NT2/D1 (cell line): ENCODE measurements around the gene MRPL14.

Experiments
- SUZ12 ChIP-seq: IDR thresholded peaks from 2 replicates; pipeline ENCODE4 v1.6.1; 2011; ENCODE audit not compliant: insufficient read length, insufficient read depth; ENCODE audit errors: extremely low read depth
- YY1 ChIP-seq: IDR thresholded peaks from 2 replicates; pipeline ENCODE4 v1.6.1; 2011; ENCODE audit not compliant: insufficient read length, insufficient read depth
- ZNF274 ChIP-seq: IDR thresholded peaks from 2 replicates; pipeline ENCODE4 v1.6.1; 2011; ENCODE audit warnings: mild to moderate bottlenecking, low read depth, low read length

DNA sequence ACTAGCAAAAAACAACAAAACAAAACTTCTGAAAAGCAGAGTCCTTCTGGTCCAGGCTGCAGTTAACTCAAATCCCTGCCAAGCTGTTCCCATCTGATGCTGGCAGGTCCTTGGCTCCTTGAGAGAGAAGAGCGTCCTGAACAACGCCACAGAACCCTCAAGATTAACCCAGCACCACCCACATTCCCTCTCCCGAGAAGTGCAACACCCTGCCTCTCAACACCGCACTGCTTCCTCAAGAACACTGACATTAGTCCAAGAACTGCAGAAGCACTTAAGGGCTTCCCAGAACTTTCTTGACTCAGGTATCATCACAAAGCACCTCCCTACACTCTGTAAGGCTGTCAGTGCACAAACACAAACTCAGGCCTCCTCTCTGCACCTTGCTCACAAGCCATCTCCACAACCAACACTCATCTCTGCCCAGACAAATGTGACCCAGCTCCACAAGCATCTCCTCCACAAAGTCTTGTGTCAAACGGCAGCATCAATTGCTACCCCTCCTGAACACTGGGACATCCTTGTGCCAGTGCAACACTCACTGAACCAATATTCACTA is 7.5 kb downstream of the MRPL14 start:
- no peak for TF ChIP-seq YY1
- no peak for TF ChIP-seq SUZ12
- TF ChIP-seq ZNF274, result no peak
